ENCODE data around the gene OR10R2.

Gene OR10R2

DNA sequence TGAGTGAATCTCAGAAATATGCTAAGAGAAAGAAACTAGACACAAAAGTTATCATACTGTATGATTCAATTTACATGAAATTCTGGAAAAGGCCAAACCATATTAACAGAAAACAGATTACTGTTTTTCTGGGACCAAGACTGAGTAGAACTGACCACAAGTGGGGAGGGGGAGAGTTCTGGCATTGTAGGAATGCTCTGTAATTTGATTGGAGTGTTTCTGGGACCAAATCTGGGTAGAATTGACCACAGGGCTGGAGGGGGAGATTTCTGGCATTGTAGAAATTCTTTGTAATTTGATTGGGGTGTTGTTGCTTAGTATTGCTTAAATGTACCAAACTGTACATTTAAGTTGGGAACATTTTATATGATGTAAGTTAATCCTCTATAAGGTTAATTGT, 13.8 kb upstream of the OR10R2 start:
- DNase-seq (ENCODE audit: extremely low read depth, low read depth) = no peak
- TF ChIP-seq, protein P1, sequence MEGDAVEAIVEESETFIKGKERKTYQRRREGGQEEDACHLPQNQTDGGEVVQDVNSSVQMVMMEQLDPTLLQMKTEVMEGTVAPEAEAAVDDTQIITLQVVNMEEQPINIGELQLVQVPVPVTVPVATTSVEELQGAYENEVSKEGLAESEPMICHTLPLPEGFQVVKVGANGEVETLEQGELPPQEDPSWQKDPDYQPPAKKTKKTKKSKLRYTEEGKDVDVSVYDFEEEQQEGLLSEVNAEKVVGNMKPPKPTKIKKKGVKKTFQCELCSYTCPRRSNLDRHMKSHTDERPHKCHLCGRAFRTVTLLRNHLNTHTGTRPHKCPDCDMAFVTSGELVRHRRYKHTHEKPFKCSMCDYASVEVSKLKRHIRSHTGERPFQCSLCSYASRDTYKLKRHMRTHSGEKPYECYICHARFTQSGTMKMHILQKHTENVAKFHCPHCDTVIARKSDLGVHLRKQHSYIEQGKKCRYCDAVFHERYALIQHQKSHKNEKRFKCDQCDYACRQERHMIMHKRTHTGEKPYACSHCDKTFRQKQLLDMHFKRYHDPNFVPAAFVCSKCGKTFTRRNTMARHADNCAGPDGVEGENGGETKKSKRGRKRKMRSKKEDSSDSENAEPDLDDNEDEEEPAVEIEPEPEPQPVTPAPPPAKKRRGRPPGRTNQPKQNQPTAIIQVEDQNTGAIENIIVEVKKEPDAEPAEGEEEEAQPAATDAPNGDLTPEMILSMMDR (IDR thresholded peaks at IDR 0.05; ENCODE audit: low read depth, low read length) = no peak

DNA sequence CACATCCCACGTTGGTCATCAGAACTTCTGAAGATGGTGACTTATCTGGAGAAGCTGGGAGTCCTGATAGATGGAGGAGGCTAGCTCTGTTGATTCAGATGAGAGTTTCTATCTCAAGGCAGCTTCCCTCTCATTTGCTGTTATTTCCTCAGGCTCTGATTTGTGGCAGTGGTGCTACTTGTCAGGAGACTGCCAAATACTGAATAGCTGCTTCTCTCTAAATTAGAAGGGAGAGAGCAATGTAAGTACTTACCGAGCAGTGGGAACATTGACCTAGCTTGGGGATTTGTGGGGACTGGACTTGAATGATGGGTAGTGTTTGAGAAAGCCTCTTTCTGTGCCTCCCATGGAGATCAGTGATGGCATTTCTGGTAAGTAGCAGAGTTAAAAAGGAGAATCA, 10.5 kb upstream of the OR10R2 start, which contains the start of gene OR10K1:
TSS of gene OR10K1 (plus strand) at position 301 of the 400 bp plus-strand sequence. CDS start 3,728 bp downstream, outside the sequence.
- TF ChIP-seq, protein P1 (IDR thresholded peaks at IDR 0.05; ENCODE audit: low read depth, low read length) = no peak
- DNase-seq (ENCODE audit: extremely low read depth, low read depth) = no peak

DNA sequence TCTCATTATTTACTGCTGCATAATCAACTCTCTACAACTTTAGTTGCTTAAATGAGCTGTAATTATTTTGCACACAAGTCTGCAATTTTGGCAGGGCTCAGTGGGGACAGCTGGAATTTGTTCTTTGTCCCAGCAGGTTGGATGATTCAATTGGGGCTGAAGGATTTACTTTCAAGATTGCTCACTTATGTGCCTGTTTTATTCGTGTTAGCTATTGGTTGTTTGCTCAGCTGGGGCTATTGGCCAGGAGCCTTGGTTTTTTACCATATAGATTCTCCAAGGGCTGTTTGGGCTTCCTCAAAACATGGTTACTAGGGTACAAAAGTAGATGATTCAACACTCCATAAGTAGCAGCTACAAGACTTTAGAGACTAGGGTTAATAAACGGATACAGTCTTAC, 13.4 kb downstream of the OR10R2 start:
- TF ChIP-seq, protein P1 (IDR thresholded peaks at IDR 0.05; ENCODE audit: low read depth, low read length) = no peak
- no peak for DNase-seq (ENCODE audit: extremely low read depth, low read depth)

DNA sequence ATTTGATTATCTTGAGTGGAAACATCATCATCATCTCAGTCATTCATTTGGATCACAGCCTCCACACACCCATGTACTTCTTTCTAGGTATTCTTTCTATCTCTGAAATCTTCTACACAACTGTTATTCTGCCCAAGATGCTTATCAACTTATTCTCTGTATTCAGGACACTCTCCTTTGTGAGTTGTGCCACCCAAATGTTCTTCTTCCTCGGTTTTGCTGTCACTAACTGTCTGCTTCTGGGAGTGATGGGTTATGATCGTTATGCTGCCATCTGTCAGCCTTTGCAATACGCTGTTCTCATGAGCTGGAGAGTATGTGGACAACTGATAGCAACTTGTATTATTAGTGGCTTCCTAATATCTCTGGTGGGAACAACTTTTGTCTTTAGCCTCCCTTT, 19.3 kb downstream of the OR10R2 start:
- TF ChIP-seq, protein P1 (IDR thresholded peaks at IDR 0.05; ENCODE audit: low read depth, low read length) = no peak
- DNase-seq (ENCODE audit: extremely low read depth, low read depth) = no peak

DNA sequence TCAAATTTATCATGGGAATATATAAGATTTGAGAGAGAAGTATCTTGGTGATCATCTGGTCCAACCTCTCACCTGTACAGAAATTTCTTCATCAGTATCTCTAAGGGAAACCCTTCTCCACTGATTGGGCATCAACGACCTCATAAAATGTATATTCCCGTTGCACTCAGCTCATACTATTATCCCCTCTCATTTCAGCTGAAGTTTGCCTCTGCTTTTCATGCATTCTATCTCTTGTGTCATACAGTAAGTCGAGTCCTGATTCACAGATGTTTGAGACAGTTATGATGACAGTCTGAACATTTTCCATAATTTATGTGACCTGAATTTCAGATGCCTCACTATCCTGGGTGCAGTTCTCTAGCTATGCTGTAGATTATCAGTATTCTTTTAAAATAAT, 21.0 kb downstream of the OR10R2 start:
- TF ChIP-seq, protein P1 (IDR thresholded peaks at IDR 0.05; ENCODE audit: low read depth, low read length) = no peak
- no peak for DNase-seq (ENCODE audit: extremely low read depth, low read depth)

DNA sequence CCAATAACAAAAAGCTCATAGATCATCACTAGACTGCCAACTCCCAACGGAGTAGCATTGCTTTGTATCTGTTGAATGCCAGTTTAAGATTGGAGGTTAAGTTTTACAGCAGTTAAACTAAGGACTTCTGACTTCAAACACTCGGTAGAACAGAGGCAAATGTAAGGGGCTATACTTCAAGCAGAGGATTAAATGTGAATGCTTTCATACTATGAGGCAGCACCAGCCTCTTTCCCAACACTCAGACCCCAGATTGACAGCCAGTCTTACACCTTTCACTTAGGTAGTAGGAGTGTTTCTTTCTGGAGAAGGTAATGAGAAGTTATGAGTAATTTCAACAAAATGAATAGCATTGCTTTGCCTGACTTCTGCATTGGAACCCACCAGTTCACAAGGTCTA, 22.8 kb downstream of the OR10R2 start:
- TF ChIP-seq, protein P1 (IDR thresholded peaks at IDR 0.05; ENCODE audit: low read depth, low read length) = no peak
- no peak for DNase-seq (ENCODE audit: extremely low read depth, low read depth)

DNA sequence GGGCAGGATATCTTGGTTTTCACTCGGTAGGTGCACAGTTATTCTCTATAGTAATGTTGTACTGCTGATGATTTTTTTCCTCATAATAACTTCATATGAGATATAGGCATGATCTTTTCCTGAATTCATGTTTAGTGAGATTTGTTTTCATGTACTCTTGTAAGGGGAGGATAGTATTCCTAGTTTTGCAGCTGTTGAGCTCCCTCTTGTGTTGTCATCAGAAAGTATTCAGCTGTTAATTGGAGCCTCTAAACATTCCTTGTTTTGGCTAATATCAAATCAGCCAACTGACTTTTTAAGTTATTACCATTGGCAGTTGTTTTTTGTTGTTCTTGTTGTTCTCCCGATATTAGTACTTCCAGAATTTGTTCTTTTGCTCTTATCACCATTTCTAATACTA, 24.4 kb downstream of the OR10R2 start:
- TF ChIP-seq, protein P1 (IDR thresholded peaks at IDR 0.05; ENCODE audit: low read depth, low read length) = no peak
- no peak for DNase-seq (ENCODE audit: extremely low read depth, low read depth)
